NCI-H446 treated with DMSO at 0.1 percent for 48 hours (cell line): ENCODE data around the gene OR4D10.

Source experiments
- DNase-seq: peaks from one replicate; lab custom pipeline; 2025; lab: John Stamatoyannopoulos, UW

The OR4D10 gene

GRCh38 chr11:59528711-59529110 lies 55.6 kb downstream of the OR4D10 start:
- DNase-seq: no peak
